Epithelial cell of proximal tubule (primary cell): Measurements from ENCODE around the gene YIPF7. TPM values are rescaled to one million over a fixed set of nuclear protein-coding genes. Genes with fewer than 3 reads are reported as not detected.

ENCODE experiments used
- DNase-seq: peaks from one replicate; pipeline ENCODE4 v3.0.0-alpha.2; 2011; ENCODE audit warnings: low read depth
- H3K4me3 ChIP-seq: 2 replicates; pipeline ENCODE4 v1.5.1; 2011; ENCODE audit warnings: low read depth, mild to moderate bottlenecking, low read length
- CTCF ChIP-seq: conservative IDR thresholded peaks from 2 replicates; pipeline ENCODE4 v1.5.1; 2012; ENCODE audit warnings: low read depth, mild to moderate bottlenecking, low read length
- total RNA-seq: library from RNA; depleted of rRNA; stranded (reverse); fragments of >200 nt; gene quantifications from 2 replicates; pipeline ENCODE4 v1.2.3, GENCODE V29; 2015

The YIPF7 gene
- total RNA-seq, 1 donor from 2014 or later = not detected

- TF ChIP-seq CTCF = peak; percentile 77
- H3K4me3 ChIP-seq = no peak overlapping the region
- DNase-seq = no peak
These were observed 22.1 kb downstream of the YIPF7 start for GRCh38 chr4:44629280-44629866.

GRCh38 chr4:44623676-44624075, 27.7 kb downstream of the YIPF7 start:
- no peak overlapping the region for H3K4me3 ChIP-seq
- no peak for TF ChIP-seq CTCF
- no peak for DNase-seq

GRCh38 chr4:44616621-44617020, 34.8 kb downstream of the YIPF7 start:
- H3K4me3 ChIP-seq = no peak overlapping the region
- no peak for DNase-seq
- no peak for TF ChIP-seq CTCF

- H3K4me3 ChIP-seq = no peak overlapping the region
- DNase-seq = no peak
- TF ChIP-seq CTCF = peak; percentile 29
These were observed 68.0 kb downstream of the YIPF7 start for GRCh38 chr4:44583393-44583792.

GRCh38 chr4:44580231-44580630, 71.2 kb downstream of the YIPF7 start:
- no peak overlapping the region for H3K4me3 ChIP-seq
- no peak for DNase-seq
- TF ChIP-seq CTCF = no peak

- no peak for DNase-seq
- no peak for TF ChIP-seq CTCF
- no peak overlapping the region for H3K4me3 ChIP-seq
These were observed 72.5 kb downstream of the YIPF7 start for GRCh38 chr4:44578954-44579353.

Other genes starting within 250 kb of the YIPF7 start
- gene KCTD8, start 202.8 kb downstream of the YIPF7 start, total RNA-seq = not detected in 2 replicates
- 15.3 and 17.5 TPM in 2 replicates for gene GUF1, start 26.8 kb upstream of the YIPF7 start, total RNA-seq
- 8.5 and 15.0 TPM in 2 replicates for gene GNPDA2, start 74.9 kb upstream of the YIPF7 start, total RNA-seq